GM23248 (cell line): ENCODE measurements around the gene FCN1.

Source experiments
- EZH2 ChIP-seq: fragments of 200-600 bp; sonication (generic); IDR thresholded peaks from 2 replicates; pipeline ENCODE4 v1.6.1; 2018; ENCODE audit warnings: antibody characterized with exemption, mild to moderate bottlenecking; ENCODE audit not compliant: insufficient read depth, poor library complexity, severe bottlenecking
- EZH2phosphoT487 ChIP-seq: fragments of 200-600 bp; sonication (generic); IDR thresholded peaks from 2 replicates; pipeline ENCODE4 v1.6.1; 2018; ENCODE audit warnings: antibody characterized with exemption, moderate library complexity, mild to moderate bottlenecking, low read depth; ENCODE audit not compliant: insufficient read depth

GRCh38 chr9:134922932-134923240 is 5.2 kb upstream of the FCN1 start:
- TF ChIP-seq EZH2 (no peak), EZH2phosphoT487 (no peak)
